A549 (cell line): ENCODE measurements around the gene GIMD1. TPM values are rescaled to one million over a fixed set of nuclear protein-coding genes. Genes with fewer than 3 reads are reported as not detected.

Experiments used
- ATAC-seq, 2 experiments: fragments of 200-7000 bp in 1 of 2; fragments of >200 bp in 1 of 2; cut with Nextera tagmentation in 1 of 2; cut with Tn5 transposase in 1 of 2; 3 replicates each; pipeline versions ENCODE4 v1.8.0 to v1.9.1; 2018 to 2020; ENCODE audit warnings: mild to moderate bottlenecking in 1 of 2, moderate library complexity in 1 of 2
- CTCF ChIA-PET: fragments of 300-600 bp; sonication (Branson Sonifier 250); formaldehyde crosslinking; extraction: SDS; loops from one replicate; lab custom pipeline; 2021; ENCODE audit warnings: antibody characterized with exemption, inconsistent platforms; lab: Yijun Ruan, JAX
- POLR2A ChIA-PET: fragments of 350-600 bp; formaldehyde crosslinking; extraction: SDS; loops from one replicate; lab custom pipeline; 2021; ENCODE audit warnings: antibody characterized with exemption, inconsistent platforms; lab: Yijun Ruan, JAX
- DNase-seq, 2 experiments: peaks; one replicate each; pipeline versions ENCODE4 v3.0.0 to v3.0.0-alpha.2; 2011 to 2016; ENCODE audit warnings: low read depth in 1 of 2, low spot score in 1 of 2
- FAIRE-seq: peaks from 2 replicates; lab custom pipeline; 2011; peaks lifted over from hg19 to GRCh38; lab: Jason Lieb, UNC
- H3K27ac ChIP-seq, 2 experiments: fragments of >200 bp; sonication (Bioruptor Twin); formaldehyde crosslinking; 3 replicates each; pipeline ENCODE4 v1.5.1; 2016 to 2017
- H3K4me1 ChIP-seq: fragments of >200 bp; sonication (Bioruptor Twin); formaldehyde crosslinking; 3 replicates; pipeline ENCODE4 v1.6.1; 2016
- H3K4me2 ChIP-seq: fragments of >200 bp; sonication (Bioruptor Twin); formaldehyde crosslinking; 3 replicates; pipeline ENCODE4 v1.6.1; 2016
- H3K4me3 ChIP-seq: fragments of >200 bp; sonication (Bioruptor Twin); formaldehyde crosslinking; 3 replicates; pipeline ENCODE4 v1.5.1; 2016
- H3K9me3 ChIP-seq: fragments of >200 bp; sonication (Bioruptor Twin); formaldehyde crosslinking; 3 replicates; pipeline ENCODE4 v1.6.1; 2016
- CBX2 ChIP-seq: fragments of 200-600 bp; sonication (generic); IDR thresholded peaks from 2 replicates; pipeline ENCODE4 v1.6.1; 2016; ENCODE audit warnings: low read depth, mild to moderate bottlenecking, borderline replicate concordance
- CHD4 ChIP-seq: fragments of 200-600 bp; sonication (generic); IDR thresholded peaks from 2 replicates; pipeline ENCODE4 v1.6.1; 2016; ENCODE audit warnings: antibody characterized with exemption, mild to moderate bottlenecking, borderline replicate concordance
- EP300 ChIP-seq, 2 experiments: fragments of >200 bp; sonication (Bioruptor Twin); formaldehyde crosslinking; IDR thresholded peaks; 2 replicates in 1 of 2; 3 replicates in 1 of 2; pipeline ENCODE4 v1.6.1; 2016 to 2017
- HOXB13 ChIP-seq: fragments of 250-450 bp; sonication (Bioruptor Pico); IDR thresholded peaks from 2 replicates; pipeline ENCODE4 v1.5.0; 2020; ENCODE audit warnings: low read depth, mild to moderate bottlenecking, moderate library complexity
- JUNB ChIP-seq: fragments of >200 bp; sonication (Bioruptor Twin); formaldehyde crosslinking; IDR thresholded peaks from 2 replicates; pipeline ENCODE4 v1.6.1; 2016
- MAZ ChIP-seq: fragments of 150-350 bp; IDR thresholded peaks from 2 replicates; pipeline ENCODE4 v1.6.1; 2014; ENCODE audit warnings: antibody characterized with exemption, low read depth, low read length, borderline replicate concordance
- MYC ChIP-seq: IDR thresholded peaks from 2 replicates; pipeline ENCODE4 v1.6.1; 2012; ENCODE audit warnings: mild to moderate bottlenecking, inconsistent platforms, low read length, improper control_type of control experiment, borderline replicate concordance
- NPAS2 ChIP-seq: fragments of 250-450 bp; sonication (Bioruptor Pico); IDR thresholded peaks from 2 replicates; pipeline ENCODE4 v1.8.0; 2022; ENCODE audit warnings: mild to moderate bottlenecking, moderate library complexity, borderline replicate concordance
- RAD21 ChIP-seq, 2 experiments: fragments of >200 bp in 1 of 2; sonication (Bioruptor Twin) in 1 of 2; formaldehyde crosslinking in 1 of 2; IDR thresholded peaks in 1 of 2; conservative IDR thresholded peaks in 1 of 2; 2 replicates in 1 of 2; 3 replicates in 1 of 2; pipeline ENCODE4 v1.6.1; 2012 to 2018; ENCODE audit warnings: inconsistent platforms in 1 of 2
- RCOR1 ChIP-seq: fragments of 150-350 bp; IDR thresholded peaks from 2 replicates; pipeline ENCODE4 v1.6.1; 2014; ENCODE audit warnings: antibody characterized with exemption, low read length, low read depth
- SMC3 ChIP-seq: fragments of >200 bp; sonication (Bioruptor Twin); formaldehyde crosslinking; IDR thresholded peaks from 3 replicates; pipeline ENCODE4 v1.6.1; 2018; ENCODE audit warnings: inconsistent platforms
- TFCP2L1 ChIP-seq: fragments of 250-450 bp; sonication (Bioruptor Pico); IDR thresholded peaks from 2 replicates; pipeline ENCODE4 v1.5.0; 2021; ENCODE audit warnings: mild to moderate bottlenecking
- ZNF302 ChIP-seq: fragments of 250-450 bp; sonication (Bioruptor Pico); IDR thresholded peaks from 2 replicates; pipeline ENCODE4 v1.9.0; 2021; ENCODE audit warnings: inconsistent platforms, mild to moderate bottlenecking, moderate library complexity
- WGBS: methylation state at CpG from one replicate; pipeline ENCODE4 v1.1.6; 2017; ENCODE audit errors: missing lambda C conversion rate; 5-methylcytosine and 5-hydroxymethylcytosine counted together
- polyA plus RNA-seq, 4 experiments: library from polyadenylated mRNA; depleted of rRNA in 3 of 4; stranded (reverse); fragments of >200 nt; fragmentation: RNase III in 1 of 4; extraction: RNeasy Plus Mini Kit Qiagen cat#74134 plus additional on column Dnase treatment in 1 of 4; gene quantifications; 2 replicates in 3 of 4; 3 replicates in 1 of 4; pipeline ENCODE4 v1.2.3, GENCODE V29; 2011 to 2017
- TF ChIP-seq, protein P1 (sequence below): IDR thresholded peaks from 2 replicates; pipeline ENCODE4 v1.6.1; 2012
- TF ChIP-seq, protein P2 (sequence below): IDR thresholded peaks from 2 replicates; pipeline ENCODE4 v1.6.1; 2012; ENCODE audit warnings: low read depth, borderline replicate concordance
- TF ChIP-seq, protein P3 (sequence below): fragments of 250-450 bp; sonication (Bioruptor Pico); IDR thresholded peaks from 2 replicates; pipeline ENCODE4 v1.5.0; 2020; ENCODE audit warnings: low read depth, mild to moderate bottlenecking, moderate library complexity
- TF ChIP-seq, protein P4 (sequence below): fragments of >200 bp; sonication (Bioruptor Twin); formaldehyde crosslinking; IDR thresholded peaks from 3 replicates; pipeline ENCODE4 v1.5.1; 2016
- TF ChIP-seq, protein P5 (sequence below): fragments of >200 bp; sonication (Bioruptor Twin); formaldehyde crosslinking; IDR thresholded peaks from 3 replicates; pipeline ENCODE4 v1.6.1; 2016

GIMD1 gene
- polyA plus RNA-seq, 2 of the 4 experiments (the other 2 are of a cell fraction): not detected

DNA sequence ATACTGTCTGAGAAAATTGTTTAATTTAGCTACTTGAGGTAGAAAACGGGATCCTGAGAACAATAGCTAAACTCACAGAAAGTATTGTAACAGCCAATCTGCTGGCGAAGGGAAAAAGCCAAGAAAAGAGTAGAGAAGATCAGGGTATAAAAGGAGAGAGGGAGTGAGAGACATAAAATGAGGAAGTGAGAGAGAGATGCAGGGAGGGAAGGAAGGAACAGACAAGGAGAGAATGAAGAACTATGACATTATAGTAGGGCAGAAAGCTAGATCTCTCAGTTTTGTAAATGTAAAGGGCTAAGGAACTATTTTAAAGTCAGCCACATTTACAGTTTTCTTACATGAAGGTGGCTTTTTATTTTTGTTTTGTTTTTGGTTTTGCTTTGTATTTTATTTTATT is 1.6 kb upstream of the GIMD1 start:
- no peak overlapping the region for H3K4me3 ChIP-seq
- 33% methylated on average over 2 of the region's 2 CpGs for WGBS
- no peak overlapping the region for H3K27ac ChIP-seq
- H3K4me2 ChIP-seq: no peak overlapping the region
- CTCF ChIA-PET: interaction anchor here (0.6 to 3.8 kb wide), 7 partner anchors 9 to 1628 kb away, joined by 3 to 15 read pairs (median 3); no protein-coding TSS in a partner anchor
- TF ChIP-seq, protein P1, sequence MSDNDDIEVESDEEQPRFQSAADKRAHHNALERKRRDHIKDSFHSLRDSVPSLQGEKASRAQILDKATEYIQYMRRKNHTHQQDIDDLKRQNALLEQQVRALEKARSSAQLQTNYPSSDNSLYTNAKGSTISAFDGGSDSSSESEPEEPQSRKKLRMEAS: no peak
- TF ChIP-seq EP300 (IDR thresholded peaks at IDR 0.05) (no peak), JUNB (no peak), RCOR1 (no peak), NPAS2 (CRISPR knock-in tag) (no peak), HOXB13 (CRISPR knock-in tag) (no peak), TFCP2L1 (no peak), MYC (no peak), CHD4 (no peak), MAZ (no peak), ZNF302 (no peak)
- TF ChIP-seq, protein P2, sequence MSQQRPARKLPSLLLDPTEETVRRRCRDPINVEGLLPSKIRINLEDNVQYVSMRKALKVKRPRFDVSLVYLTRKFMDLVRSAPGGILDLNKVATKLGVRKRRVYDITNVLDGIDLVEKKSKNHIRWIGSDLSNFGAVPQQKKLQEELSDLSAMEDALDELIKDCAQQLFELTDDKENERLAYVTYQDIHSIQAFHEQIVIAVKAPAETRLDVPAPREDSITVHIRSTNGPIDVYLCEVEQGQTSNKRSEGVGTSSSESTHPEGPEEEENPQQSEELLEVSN: no peak
- TF ChIP-seq, protein P3, sequence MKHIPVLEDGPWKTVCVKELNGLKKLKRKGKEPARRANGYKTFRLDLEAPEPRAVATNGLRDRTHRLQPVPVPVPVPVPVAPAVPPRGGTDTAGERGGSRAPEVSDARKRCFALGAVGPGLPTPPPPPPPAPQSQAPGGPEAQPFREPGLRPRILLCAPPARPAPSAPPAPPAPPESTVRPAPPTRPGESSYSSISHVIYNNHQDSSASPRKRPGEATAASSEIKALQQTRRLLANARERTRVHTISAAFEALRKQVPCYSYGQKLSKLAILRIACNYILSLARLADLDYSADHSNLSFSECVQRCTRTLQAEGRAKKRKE (CRISPR knock-in tag): no peak
- TF ChIP-seq, all 56 proteins: peak for 0
- Histone ChIP-seq H3K9me3 (no peaks in the 10 kb centered on the region), H3K4me1 (peaks cover 10% of the 10 kb centered on the region)
- POLR2A ChIA-PET: no interaction called here
- no peak for DNase-seq
- FAIRE-seq: no peak
- no peak for ATAC-seq

DNA sequence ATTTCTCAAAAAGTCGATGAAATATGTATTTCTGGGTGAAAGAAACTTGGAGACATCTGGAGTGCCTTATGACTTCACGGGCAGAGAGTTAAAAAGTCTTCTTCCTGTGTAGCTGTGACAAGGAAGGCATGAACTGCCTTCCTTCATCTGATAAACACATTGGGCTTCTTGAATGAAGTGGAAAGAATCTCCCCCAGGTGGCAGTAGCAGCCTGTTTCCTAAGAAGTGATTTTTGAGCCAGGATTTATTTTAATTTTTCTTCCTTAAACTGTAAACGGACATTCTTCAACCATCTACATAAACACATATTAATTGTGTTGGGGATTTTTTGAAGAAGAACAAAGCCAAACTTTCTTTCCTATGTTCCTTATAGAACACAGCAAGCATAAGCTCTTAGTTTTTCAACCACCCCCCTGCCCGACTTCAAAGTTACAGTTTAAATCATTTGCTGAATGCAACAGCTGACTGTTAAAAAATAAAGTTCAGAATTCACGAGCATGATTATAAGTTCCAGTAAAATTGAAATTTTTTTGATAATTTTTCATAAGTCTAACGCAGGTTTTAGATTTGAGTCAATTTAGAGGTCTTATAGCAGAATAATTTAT is 980 bp upstream of the GIMD1 start:
- TF ChIP-seq SMC3: peak; percentile 81
- TF ChIP-seq, protein P4, sequence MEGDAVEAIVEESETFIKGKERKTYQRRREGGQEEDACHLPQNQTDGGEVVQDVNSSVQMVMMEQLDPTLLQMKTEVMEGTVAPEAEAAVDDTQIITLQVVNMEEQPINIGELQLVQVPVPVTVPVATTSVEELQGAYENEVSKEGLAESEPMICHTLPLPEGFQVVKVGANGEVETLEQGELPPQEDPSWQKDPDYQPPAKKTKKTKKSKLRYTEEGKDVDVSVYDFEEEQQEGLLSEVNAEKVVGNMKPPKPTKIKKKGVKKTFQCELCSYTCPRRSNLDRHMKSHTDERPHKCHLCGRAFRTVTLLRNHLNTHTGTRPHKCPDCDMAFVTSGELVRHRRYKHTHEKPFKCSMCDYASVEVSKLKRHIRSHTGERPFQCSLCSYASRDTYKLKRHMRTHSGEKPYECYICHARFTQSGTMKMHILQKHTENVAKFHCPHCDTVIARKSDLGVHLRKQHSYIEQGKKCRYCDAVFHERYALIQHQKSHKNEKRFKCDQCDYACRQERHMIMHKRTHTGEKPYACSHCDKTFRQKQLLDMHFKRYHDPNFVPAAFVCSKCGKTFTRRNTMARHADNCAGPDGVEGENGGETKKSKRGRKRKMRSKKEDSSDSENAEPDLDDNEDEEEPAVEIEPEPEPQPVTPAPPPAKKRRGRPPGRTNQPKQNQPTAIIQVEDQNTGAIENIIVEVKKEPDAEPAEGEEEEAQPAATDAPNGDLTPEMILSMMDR: peak; percentile 75
- no peak for TF ChIP-seq CBX2
- TF ChIP-seq, protein P5, sequence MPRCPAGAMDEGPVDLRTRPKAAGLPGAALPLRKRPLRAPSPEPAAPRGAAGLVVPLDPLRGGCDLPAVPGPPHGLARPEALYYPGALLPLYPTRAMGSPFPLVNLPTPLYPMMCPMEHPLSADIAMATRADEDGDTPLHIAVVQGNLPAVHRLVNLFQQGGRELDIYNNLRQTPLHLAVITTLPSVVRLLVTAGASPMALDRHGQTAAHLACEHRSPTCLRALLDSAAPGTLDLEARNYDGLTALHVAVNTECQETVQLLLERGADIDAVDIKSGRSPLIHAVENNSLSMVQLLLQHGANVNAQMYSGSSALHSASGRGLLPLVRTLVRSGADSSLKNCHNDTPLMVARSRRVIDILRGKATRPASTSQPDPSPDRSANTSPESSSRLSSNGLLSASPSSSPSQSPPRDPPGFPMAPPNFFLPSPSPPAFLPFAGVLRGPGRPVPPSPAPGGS: no peak
- TF ChIP-seq RAD21 (conservative IDR thresholded peaks at IDR 0.05 in 1 of 2, IDR thresholded peaks at IDR 0.05 in 1 of 2): peak; percentile 74 to 82
- Histone ChIP-seq H3K4me3 (no peak overlapping the region), H3K4me1 (peaks cover 15% of the 10 kb centered on the region), H3K9me3 (no peaks in the 10 kb centered on the region), H3K4me2 (peak overlapping the region; percentile 39; the same call in 1 of the 3 replicates), H3K27ac (no peak overlapping the region)
- no peak for FAIRE-seq
- CTCF ChIA-PET: interaction anchor here (0.6 to 3.8 kb wide), 8 partner anchors 9 to 1628 kb away, joined by 3 to 15 read pairs (median 4); no protein-coding TSS in a partner anchor
- peak; percentile 72 to 81; a peak in 5 of 6 replicates for ATAC-seq
- 19% methylated on average over 6 of the region's 6 CpGs for WGBS
- POLR2A ChIA-PET: no interaction called here
- DNase-seq: peak; percentile 14 to 74
